Measurements from ENCODE around the gene MACROD2.
A peak's percentile ranks its signal among the peaks of the same experiment; 100 is the strongest.
"Not testable (repeated sequence)": the region's sequence is repeated elsewhere in the genome, so short reads cannot be mapped to it uniquely, and the experiment has no call there.

The MACROD2 gene

DNA sequence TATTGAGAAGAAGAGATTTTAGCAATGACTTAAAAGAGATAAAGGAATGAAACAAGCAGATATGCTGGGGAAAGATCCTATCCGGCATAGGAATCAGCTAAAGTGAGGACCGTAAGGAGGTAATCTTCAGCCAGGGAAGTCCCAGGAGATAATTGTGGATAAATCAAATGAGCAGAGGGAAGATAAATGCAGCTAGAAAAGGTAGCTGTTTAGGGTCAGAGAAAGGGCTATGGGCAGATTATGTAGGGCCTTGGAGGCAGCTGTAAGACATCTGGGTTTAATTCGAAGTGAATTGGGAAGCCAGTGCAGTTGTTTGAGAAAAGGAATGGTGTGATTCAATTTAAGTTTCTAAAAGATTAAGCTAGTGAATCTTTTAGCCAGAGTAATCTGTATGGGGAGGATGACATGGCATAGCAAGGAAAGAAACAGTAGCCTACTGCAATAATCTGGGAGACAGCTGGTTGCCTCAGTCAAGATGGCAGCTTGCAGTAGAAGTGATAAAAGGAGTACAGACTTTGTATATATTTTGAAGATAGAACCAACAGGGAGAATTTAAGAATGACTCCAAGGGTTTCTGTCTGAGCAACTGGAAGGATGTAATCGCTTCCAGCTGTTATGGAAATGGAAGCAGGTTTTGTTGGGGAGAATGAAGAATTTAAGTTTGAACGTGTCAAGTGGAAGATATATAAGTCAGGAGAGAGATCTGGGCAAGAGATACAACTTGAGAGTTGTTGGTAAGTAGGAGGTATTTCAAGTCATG, 894.4 kb downstream of the MACROD2 start:
- no peak for DNase-seq

DNA sequence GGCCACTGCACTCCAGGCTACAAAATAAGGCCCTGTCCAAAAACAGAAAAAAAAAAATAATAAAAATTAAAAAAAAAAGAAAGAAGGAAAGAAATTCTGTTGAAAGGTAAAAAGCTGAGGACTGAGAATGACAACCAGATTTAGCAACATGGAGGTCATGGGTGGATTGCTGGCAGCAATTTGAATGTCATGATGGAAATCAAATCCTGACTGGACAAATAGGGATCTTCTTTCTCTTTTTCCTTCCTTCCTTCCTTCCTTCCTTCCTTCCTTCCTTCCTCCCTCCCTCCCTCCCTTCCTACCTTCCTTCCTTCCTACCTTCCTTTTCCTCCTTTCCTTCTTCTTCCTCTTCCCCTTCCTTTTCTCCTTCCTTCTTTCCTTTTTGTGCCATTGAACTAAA, 895.4 kb downstream of the MACROD2 start:
- no peak for DNase-seq

DNA sequence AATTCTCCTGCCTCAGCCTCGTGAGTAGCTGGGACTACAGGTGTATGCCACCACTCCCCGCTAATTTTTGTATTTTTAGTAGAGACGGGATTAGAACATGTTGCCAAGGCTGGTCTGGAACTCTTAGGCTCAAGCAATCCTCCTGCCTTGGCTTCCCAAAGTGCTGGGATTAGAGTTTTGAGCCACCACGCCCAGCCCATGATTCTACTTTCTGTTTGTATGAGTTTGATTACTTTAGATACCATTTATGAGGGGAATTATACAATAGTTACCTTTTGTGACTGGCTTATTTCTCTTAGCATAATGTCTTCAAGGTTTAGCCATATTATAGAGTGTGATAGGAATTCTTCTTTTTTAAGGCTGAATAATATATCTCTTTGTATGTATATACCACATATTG, 897.5 kb downstream of the MACROD2 start:
- DNase-seq: no peak

DNA sequence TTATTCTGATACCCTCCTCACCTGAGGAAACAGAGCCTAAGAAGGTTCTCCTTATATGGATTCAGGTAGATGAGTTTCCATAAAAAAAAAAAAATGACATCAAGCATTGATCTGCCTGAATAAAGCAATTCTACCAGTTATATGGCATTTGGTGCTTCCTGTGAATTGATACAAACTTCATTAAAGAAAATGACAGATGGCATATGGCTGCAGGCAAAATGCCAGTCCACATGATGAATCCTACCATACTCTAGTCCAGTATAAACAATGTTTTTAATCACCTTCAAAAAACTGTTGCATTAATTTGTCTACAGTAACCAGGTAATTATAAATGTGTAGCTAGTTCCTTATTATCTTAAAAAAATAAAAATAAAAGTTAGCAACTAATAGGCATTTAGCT, 901.3 kb downstream of the MACROD2 start:
- DNase-seq: no peak

DNA sequence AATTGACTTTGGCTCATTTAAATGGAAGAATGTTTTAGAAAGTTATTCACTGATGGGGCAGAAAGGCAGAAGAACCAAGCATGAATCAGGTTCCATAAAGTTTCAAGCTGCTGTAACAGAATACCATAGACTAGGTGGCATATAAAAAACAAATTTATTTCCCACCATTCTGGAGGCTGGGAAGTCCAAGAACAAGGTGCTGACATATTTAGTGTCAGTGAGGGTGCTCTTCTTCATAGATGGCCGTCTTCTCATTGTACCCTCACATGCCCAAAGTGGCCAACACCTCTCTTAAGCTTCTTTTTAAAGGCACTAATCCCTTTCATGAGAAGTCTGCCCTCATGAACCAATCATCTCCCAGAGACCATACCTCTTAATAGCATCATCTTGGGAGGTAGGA, 902.3 kb downstream of the MACROD2 start:
- no peak for DNase-seq

DNA sequence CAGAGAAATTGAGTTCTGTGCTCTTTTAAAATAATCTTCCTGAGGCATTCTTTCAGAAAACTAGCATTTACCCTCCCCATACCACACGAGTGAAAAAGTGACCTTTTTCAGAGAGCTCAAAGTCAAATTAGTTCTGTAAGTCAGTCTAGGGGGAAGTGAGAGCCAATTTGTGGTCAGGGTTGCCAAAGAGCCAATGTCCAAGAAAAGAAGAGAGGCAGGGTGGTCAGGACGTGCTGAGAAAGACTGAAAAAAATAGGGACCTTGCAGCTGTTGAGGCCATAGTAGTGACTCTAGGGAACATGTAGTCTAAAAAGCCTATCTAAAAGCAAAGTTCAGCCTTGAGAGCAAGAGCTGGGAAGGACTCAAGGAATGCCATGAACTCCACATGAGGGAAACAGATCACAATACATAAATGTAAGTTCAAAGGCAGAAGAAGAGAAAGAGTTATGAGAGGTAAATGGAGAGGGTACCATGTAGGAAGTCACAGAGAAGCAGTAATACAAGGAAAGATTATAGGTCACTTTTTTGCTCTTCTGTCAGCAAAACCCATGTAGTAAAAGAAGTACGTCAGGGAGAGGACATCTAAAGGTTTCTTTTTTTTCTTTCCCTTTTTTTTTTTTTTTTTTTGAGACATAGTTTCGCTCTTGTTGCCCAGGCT, 907.2 kb downstream of the MACROD2 start:
- DNase-seq: no peak

DNA sequence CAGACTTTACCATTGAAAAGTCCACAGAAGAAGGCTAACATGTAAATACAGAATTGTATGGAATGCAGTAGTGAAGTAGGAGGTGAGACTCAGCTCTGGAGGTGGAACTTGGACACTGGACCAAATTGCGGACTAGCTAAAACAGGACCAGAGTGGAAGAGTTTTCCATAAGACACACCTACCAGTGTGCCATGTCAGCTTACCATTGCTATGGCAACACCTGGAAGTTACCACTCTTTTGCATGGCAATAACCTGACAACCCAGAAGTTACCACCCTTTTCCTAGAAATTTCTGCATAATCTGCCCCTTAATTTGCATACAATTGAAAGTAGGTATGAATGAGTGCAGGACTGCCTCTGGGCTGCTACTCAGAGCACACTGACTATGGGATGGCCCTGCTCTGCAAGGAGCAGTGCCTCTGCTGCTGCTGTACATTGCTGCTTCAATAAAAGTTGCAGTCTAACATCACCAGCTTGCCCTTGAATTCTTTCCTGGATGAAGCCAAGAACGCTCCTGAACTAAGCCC, 911.7 kb downstream of the MACROD2 start:
- no peak for DNase-seq

DNA sequence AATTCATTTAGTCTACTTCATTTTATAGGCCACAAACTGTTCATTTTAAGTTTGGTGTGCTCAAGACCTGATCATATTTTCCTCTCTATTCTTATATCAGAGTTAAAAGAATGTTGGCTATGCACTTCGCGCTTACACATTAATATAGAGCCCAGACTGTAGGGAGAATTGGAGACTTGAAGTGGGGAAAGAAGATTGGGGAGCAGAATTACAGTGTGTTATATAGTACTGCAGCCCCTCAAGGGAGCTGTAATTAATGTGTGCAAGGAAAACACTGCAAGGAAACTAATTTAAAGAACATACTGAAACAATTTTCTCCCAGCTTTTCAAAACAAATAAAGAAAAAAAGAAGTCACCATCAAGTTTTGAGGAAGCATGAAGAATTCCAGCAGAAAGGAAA, 914.8 kb downstream of the MACROD2 start:
- no peak for DNase-seq

DNA sequence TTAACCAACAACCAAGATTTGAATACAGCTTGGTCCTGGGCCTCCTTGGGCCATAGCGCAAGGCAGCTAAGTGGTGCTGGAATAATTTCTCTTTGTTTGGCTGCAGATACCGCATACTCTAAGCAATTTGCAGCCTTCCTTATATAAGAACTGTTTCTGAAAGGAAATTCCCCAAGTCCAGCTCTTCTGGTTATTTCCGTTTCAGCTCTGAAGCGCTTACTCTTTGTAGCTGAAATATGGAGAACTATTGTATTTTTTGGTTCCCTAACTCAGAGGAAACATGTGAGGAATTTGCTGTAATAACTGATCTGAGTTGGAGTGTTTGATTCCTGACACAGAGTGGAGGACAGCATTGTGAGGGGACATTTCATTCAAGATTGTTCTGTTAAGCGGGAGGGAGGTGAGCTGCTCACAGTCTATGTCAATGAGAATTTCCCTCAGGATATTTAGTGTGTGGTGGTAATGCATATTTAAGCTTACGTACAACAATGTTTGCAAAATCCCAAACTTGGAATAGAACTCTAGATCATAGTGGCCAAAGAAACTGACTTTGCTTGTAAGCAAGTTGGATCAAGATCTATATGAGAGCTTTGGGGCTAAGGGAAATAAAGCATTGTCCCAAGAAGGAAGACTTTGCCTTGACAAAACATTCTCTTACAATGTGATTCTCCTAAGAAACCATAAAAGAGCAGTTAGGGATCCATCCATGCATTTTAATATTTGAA, 918.7 kb downstream of the MACROD2 start:
- no peak for DNase-seq

DNA sequence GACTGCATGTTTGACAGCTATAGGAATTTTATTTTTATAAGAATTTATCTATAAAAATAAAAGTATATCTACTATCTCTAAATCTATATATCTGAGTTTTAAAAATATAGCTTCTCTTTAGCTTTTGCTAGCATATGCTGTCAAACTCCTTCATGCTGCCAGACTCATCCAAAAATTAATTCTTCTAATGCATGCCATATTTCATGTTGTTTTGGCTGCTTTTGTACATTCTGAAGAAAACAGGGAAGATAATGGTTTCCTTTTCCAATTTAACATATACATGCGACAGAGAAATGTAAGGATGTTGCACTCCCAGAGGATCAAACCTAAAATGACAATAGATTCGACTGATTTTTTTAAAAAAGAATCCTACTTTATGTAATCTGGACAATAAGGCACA, 919.3 kb downstream of the MACROD2 start:
- no peak for DNase-seq

DNA sequence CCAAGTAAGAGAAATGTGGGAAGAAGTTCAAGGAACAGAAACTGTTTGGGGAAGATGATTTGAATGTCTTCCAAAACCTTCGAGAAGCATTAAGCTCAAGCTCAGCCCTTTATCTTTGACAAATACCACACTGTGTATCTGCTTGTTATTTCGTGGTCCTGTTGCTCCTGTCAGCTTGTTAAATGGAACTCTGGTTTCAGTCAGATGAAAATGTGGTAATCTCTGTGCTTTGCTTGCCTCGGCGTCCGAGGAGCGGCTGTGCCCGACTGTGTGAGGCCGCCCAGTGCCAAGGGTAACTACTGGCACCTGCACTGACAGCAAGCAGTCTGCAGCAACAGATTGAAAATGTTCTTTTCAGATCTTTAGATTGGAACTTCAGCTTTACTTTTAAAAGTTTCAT, 920.0 kb downstream of the MACROD2 start:
- no peak for DNase-seq

DNA sequence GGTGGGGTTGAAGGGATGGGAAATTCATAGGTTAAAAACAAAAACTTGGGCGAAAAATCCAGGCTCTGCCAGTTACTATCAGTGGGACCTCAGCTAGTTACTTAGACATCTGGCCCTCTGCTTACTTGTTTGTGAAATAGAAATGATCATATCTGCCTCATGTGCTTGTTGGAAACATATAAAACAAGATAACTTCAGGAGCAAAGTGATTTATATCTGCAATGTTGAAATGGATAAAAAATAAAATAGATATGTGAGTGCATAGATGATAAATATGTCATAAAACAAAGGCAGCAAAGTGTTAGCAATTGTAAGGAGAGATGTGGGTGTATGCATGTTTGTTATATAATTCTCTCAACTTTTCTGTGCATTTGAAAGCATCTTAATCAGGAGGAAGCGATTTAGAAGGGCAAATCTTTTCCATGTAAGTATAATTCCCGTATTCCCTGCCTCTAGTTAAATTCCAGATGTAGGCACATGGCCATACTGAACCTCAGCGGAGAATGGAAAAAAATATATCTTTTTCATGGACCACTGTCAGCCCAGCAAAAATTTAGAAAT, 921.1 kb downstream of the MACROD2 start:
- no peak for DNase-seq

DNA sequence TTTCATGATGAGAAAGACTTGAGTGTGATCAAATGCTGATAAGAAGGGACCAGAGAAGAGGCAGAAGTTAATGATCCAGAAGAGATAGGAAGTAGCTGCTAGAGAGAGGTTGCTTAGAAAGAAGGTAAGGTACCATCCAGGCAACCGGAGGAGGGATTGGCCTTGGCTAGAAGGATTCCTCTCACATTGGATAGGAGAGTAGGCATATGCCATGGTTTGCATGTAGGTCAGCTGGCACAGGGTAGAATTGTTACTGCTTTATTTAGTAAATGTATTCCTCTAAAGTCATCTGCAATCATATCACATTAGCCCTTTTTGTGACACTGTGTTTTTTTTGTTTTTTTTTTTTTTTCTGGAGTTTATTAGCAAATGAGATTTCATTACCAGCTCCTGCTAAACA, 923.0 kb downstream of the MACROD2 start:
- DNase-seq: no peak

DNA sequence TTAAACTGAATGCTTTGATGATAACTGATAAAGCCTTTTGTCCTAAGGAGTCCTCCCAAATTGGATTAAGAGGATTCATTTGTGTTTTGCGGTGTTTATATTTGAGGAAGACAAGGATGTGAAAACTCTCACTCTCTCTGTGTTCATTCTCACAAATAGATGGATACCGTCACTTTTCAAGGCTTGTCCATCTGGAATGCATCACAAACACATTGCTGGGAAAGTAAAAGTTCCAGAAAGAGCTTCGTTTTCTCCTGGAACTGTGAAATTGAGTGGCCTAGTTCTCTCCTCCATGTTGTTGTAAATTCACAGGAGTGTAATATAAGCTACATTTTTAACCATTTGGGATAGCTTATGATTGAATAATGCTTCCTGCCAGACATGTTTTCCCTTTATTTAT, 923.7 kb downstream of the MACROD2 start:
- no peak for DNase-seq

DNA sequence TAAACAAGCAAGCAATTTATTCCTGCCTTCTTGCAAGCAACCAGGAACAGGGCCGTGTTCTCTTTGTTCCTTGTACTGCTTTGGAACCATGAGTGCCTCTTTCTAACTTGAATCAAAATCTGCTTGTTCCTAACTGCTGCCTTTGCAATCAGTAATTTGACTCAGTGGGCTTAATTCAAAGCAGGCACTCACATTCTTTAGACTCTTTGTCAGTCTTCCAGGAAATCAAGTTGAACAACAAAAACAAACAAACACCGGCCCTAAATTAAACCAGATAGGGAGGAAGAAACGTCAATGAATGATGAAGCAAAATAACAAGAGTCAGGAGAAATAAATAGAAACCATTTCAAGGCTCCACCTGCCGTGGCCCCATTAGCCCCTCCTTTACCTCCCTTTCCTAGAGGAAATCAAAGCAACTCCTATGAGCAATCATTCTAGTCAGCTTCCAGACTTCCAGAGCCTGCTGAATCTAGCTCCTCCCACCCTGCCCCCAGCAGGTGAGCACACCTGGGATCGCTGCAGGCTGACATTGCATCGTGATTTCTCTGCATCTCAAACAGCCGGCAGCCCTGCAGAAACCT, 924.3 kb downstream of the MACROD2 start:
- DNase-seq: no peak

DNA sequence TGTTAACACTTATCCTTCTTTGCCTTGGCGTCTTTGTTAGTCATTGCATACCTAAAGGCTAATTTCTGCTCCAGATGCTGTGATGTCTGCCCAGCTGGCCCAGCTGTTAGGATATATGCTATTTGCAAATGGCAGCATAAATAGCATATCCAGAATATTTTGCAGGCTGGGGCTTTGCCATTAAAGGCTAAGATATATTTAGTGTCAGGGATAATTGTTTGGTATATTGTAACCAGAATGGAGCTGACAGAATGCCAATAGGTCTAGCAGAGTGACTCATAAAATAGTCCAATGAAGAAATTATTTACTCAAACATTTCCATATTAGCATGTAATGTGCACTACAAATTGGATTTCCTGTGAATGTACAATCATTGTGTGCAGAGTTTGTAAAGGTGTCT, 926.2 kb downstream of the MACROD2 start:
- DNase-seq: no peak

DNA sequence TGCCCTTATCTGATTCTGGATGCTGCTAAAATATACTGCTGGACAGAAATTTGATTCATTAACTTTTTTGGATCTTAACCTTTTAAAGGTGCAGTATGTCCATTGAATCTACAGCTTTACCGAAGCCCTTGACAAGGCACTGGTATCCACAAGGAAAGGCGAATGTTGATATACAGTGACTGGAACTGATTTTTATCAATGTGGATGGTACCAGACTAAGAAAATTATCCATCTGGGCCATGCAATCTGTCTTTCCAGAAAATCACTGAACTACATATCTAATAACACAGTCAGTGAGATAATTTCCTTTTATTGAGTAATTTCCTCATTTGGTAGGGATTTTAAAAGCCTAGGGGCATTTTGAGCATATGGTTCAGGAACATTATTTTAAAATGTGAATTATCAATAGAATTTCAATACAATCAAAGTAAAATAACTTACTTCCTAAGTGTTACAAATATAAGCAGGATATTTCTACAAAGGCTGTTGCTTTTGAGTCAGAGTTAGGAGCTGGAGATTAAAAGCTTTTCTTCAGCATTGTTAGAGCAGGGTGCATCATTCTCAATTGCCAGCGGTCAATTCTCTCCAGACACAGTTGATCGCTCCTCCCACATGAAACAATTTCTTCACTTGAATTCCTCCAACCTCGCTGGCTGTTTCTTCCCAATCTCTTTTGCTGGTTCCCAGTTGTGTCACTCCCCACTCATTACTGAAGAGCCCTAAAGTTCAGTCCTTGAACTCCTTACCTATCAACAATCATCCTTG, 927.4 kb downstream of the MACROD2 start:
- no peak for DNase-seq

DNA sequence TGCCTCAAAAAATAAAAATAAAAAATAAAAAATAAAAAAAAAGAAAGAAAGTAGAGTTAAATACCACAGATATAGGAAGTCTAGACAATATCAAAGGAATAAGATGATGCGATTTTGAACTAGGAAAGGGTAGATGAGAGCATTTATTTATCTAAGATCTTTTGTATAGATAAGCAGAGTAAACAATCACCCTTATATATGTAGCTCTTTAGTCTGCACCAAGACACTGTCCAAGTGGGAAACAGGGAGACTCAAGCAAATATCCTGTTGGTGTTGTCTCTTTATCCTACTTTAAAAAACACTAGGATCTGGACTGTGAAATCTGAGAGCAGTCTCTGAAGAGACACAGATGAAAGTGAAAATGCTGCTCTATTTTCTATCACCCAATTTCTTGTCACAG, 929.1 kb downstream of the MACROD2 start:
- no peak for DNase-seq

DNA sequence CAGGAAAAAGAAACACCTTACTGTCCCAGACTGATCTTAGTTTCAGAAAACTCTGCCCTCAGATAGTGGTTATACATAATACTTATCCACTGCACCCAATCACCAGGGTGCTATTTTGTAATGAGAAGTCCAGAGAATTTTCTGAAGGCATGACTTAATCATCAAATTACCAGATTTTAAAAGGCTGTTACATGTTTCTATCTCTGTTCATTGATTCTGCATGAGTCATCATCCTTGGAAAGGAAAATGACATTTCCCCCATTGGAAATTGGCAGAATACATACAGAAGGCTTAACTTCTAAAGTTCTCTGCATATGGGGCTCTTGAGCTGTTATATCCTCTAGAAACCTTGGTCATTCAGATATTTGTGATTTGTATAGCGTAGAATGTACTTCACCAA, 930.0 kb downstream of the MACROD2 start:
- DNase-seq: no peak

DNA sequence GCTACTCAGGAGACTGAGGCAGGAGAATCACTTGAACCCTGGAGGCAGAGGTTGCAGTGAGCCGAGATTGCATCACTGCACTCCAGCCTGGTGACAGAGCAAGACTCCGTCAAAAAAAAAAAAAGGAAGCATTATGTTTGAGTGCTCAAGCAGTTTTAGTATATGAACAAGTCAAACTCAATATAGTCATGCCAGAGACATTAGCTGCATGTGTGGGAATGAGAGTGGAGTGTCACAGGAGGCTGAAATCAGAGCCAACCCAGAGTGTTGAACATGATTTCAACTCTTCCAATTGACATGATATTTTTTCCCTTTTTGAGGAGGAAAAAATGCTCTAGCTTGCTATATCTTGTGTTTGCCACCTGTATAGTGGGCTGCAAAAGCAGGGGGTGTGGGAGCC, 931.1 kb downstream of the MACROD2 start:
- DNase-seq: not testable (repeated sequence)

DNA sequence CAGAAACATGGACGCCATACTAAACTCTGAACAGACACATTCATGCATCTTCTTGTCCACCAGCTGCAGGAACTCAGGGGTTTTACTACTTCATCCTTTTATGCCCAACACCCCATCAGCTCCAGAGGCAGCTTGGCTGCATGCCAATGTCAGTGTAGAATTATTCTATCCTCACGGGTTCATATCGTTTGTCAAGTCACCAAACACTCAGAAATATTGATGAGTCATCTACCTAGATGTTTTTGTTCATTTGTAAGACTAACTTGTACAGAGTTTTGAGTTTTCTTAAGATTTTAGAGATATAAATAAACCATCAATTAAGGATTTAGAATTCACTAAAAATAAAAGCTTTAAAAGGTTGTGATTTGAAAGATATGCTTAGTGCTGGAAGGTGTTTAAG, 932.8 kb downstream of the MACROD2 start:
- peak; percentile 0 for DNase-seq

DNA sequence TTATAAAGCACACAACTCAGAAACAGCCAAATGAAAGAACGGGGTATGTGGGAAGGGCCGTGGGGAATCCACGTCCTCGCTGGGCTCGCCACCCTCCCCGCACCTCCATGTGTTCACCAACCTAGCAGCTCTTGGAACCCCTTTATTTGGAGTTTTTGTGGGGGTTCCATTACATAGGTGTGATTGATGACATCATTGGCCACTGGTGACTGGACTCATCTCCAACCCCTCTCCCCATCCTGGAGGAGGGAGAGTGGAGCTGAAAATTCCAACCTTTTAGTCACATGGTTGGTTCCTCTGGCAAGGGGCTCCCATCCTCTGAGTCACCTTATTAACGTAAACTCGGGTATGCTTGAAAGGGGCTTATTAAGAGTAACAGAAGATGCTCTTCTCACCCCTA, 934.1 kb downstream of the MACROD2 start:
- DNase-seq: no peak
